Islet of Langerhans (tissue), 1 donor: ENCODE measurements around the gene TMEM9.
"Not testable (repeated sequence)": the region's sequence is repeated elsewhere in the genome, so short reads cannot be mapped to it uniquely, and the experiment has no call there.

ENCODE experiments used
- FAIRE-seq: peaks from one replicate; lab custom pipeline; 2011; peaks lifted over from hg19 to GRCh38; lab: Jason Lieb, UNC

TMEM9 gene

DNA sequence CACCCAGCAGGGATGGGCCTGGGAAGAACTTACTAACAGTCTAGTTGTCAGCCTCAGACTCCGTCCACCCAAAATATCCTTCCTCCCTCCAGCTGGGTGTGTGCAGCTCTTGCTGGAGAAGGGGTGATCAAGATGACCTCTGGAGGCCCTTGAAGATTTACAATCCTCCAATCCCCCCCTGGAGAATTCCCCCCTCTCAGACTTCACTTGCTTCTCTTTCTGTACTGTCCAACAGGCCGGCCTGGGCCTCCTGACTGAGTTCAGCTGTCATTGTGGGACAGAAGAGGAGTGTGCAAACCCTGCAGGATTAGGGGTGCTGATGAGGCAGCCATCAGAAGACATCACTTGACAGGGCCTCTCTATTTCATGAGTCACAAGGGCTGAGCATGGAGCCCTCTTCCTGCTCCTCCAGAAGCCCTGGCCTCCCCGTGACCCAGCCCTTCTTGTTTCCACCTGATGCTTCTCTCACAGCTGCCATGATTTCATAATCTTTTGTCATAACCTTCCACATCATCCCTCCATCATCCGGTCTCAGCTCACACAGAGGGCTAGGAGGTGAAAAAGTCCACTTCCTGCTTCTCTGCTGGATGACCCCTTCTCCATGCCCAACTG lies 18.8 kb upstream of the TMEM9 start:
- no peak for FAIRE-seq

DNA sequence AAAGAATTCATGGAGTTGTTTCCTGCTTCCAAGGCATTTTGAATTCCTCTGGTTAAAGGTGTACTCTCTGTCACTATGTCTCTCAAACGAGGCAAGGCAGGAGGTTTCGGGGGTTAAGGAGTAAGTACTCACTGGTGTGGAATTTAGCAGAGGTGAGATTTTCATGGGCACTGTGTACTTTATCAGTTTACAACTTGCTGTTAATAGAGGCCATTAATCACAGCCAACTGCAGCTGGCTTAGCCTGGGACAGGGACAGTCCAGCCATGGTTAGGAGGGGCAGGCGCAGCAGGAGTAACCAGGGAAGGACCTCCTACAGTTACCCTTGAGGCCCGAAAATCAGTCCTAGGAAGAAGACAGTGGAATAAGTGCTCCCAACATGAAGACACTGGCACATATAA lies 18.1 kb upstream of the TMEM9 start:
- FAIRE-seq = no peak

DNA sequence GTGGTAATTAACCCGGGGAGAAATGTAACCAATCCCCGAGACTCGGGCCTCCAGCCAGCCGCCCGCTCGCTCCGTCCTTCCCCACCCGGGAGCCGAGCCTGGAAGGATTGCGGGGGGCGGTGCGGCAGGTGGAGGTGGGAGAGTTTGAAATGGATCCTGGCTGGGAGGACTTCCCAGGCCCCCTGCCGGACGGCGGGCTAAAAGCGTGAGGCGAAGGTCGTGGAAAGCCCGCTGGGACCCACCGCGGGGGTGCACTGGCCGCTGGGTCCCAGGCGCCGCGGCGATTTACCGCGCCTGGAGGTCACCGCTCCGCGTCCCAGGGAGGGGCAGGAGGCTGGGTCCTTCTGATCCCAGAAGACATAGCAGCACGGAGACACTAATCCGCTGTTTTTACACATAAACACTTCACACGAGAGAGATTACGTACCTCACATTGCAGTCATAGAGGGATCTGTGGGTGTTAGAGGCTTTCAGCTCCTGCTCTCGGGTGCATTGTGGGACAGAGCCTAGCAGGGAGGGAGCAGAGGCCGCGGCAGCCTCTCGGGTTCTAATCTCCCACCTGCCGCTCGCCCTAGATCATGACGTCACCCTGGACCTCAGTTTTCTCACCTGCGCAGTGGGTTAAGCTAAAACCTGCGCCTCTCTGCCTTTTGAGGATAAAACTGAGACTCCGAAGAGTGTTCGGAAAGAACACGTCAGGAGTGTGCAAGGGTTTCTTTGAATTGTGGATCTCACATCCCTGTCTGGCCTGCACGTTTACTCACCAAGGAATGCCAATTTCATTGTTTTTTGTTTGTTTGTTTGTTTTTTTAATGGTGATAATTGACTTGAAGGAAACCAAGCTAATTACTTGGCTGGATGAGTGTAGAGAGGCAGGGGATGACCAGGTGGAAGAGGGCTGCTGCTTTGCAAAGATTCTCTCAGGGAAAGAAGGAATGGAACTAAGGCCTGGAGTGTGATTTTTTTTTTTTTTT lies 17.1 kb upstream of the TMEM9 start:
- no peak for FAIRE-seq

DNA sequence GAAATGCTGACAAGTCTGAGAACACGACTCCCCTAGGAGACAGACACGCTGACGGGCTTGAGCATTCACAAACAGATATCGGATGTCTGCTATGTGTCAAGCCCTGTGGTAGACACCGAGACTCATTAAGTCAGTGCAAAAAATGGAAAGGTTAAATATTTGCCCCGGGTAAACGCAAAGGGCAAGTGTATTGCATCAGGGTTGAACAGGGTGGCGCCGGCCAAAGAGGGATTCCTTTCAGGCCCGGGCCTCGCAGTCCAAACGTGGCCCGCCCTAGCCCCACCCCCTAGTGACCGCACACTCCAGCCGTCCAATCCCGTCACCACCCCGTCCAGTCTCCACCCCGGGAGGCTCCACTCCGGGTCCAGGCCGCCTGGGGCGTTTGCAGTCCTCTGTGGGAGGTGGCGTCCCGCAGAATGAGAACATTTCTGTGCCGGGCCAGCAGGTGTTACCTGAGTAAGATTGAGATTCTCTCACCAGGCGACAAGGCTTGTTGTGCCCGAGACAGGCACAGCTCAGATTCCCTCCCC lies 16.3 kb upstream of the TMEM9 start:
- no peak for FAIRE-seq

DNA sequence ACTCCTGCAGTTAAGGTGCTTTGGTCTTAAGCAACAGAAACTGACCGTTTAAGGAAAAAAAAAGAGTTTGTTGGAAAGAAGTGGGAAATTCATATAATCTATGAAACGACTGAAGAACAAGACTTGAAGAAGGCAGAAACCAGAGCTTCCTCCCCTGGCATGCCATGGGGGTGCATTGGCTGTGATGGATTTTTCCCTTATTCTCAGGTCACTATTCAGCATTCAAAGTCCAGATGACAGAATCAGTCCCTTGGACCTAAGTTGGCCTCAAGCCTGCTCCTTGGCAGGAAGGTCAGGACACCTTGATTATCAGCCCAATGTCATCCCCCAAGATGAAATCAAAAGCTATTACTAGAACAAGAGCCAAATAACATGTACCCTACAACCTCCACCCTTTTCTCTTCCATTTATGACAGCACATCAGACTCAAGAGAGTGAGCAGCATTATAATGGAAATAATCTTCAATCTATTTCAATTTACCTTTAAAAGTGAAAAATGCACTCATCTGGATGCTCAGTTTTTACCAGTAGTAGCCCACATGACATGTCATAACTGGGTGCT lies 15.8 kb upstream of the TMEM9 start:
- no peak for FAIRE-seq

DNA sequence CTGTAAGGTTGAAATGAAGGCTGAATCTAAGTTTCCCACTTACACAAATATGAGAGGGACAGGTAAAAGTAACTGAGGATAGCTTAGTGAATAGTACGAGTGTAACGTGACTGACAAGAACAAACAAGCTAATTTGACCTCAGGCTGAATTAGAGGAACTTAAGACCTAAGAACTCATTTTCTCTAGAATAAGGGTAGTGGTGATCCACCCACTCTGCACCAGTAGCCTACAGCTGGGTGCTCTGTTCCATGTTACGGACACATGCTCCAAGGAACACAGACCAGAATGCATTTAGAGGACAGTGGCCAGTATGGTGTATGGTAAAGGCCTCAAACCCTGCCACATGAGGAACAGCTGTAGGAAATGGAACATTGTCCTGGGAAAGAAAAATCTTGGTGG lies 14.9 kb upstream of the TMEM9 start:
- no peak for FAIRE-seq

DNA sequence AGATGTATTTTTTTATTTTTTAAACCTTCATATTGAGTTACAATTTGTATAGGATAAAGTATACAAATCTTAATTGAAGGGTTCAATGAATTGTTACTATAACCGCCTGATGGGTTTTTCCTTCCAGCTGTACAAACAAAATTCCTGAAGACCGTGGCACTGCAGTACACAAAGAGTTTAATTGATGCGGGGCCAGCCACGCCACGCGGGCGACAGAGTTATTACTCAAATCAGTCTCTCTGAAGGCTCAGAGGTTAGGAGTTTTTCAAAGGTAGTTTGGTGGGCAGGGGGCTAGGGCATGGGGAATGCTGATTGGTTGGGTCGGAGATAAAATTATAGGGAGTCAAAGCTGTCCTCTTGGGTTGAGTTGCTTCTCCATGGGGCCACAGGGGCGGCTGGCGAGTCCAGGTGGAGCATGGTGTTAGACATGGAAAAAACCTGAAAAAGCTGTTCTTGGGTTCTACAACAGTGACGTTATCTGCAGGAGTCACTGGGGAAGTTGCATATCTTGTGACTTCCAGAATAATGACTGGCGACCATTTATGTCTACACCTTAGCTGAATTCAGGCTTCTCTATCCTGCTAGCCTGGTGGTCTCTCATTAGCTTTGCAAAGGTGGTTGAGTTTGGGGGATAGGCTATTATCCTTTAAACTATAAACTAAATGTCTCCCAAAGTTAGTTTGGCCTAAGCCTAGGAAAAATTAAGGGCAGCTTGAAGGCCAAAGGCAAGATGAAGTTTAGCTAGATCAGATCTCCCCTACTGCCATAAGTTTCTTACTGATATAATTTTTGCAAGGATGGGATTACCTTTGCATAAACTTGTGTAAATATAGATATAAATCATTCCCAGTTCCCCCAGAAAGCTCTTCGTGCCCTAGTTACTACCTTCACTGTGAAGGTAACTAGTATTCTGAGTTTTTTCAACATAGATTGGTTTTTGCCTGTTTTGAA lies 13.0 kb upstream of the TMEM9 start:
- FAIRE-seq = no peak

DNA sequence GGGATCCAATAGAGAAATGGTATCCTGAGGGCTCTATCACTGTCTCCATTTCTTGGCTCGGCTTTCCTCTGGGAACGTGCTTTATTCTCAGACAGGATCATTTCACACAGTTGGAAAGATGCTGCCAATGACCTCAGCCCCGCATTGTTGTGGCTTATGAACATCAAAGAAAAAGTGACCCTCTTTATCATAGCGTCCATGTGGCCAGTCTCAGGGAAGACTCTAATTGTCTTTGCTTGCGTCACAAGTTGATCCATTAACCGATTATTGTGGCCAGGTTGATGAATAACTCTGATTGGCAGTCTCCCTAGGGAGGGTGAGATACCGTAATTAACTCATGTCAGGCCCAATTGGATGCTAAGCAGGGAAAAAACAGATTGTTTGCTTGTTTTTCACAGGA lies 10.4 kb upstream of the TMEM9 start:
- no peak for FAIRE-seq

DNA sequence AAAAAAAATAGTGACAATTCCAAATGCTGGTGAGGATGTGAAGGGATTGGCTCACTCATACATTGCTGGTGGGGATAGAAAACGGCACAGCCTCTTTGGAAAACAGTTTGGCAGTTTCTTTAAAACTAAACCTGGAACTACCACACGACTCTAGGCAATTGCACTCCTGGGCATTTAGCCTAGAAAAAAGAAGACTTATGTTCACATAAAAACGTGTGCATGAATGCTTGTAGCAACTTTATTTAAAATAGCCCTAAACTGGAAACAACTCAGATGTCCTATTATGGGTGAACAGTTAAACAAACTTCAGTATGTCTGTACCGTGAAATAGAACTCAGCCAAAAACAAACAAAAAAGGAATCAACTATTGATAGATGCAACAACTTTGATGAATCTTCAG lies 9.4 kb upstream of the TMEM9 start:
- FAIRE-seq = no peak

DNA sequence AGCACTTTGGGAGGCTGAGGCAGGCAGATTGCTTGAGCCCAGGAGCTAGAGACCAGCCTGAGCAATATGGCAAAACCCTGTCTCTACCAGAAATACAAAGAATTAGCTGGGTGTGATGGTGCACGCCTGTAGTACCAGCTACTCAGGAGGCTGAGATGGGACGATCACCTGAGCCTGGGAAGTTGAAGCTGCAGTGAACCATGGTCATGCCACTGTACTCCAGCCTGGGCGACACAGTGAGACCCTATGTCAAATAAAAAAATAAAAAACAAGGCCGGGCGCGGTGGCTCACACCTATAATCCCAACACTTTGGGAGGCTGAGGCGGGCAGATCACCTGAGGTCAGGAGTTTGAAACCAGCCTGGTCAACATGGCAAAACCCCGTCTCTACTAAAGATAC lies 8.8 kb upstream of the TMEM9 start:
- not testable (repeated sequence) for FAIRE-seq

DNA sequence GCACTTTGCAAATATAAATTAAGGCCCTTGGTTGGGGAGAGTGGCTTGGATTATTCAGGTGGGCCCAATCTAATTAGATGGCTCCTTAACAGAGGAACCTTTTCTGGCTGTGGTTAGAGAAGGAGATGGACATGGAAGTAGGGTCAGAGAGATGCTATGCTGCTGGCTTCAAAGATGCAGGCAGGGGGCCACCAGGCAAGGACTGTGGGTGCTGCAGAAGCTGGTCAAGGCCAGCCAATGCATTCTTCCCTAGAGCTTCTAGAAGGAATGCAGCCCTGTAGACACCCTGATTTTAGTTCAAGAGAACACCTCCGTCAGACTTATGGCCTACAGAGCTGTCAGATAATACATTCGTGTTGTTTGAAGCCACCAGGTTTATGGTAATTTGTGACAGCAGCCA lies 3.7 kb upstream of the TMEM9 start:
- FAIRE-seq = no peak

DNA sequence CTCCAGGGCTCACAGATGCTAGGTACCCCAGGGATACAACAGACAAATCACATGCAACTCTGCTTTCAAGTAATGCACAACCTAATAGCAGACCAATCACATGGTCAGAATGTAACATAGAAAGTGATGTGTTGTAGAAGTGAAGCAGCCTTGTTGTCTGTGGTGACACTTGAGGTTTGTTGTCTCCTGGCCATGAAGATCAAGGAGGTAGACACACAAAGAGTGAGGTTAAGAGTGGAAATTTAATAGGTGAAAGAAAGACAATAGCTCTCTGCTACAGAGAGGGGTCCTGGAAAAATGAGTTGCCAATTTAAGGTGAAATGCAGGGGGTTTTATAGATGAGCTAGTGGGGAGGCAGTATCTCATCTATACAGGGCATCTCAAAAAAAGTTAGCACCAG lies 2.5 kb upstream of the TMEM9 start:
- FAIRE-seq = no peak

DNA sequence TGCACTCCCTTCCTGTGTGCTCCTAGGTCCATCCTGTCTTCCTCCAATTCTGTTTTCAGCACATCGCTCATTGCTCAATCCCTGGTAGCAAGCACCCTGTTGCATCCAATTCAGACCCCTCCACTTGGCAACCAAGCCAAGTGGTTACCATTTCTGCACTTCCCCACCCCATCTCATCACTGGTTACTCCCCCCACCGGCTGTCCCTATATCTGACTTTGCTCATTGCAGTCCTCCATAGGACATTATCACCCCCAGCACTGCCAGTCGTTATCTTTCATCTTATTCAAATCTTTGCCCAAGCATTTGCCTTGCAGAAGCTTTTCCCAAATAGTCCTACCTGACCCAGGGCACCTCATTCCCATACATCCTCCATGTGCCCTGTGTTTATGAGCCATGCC lies 2.1 kb upstream of the TMEM9 start:
- no peak for FAIRE-seq

DNA sequence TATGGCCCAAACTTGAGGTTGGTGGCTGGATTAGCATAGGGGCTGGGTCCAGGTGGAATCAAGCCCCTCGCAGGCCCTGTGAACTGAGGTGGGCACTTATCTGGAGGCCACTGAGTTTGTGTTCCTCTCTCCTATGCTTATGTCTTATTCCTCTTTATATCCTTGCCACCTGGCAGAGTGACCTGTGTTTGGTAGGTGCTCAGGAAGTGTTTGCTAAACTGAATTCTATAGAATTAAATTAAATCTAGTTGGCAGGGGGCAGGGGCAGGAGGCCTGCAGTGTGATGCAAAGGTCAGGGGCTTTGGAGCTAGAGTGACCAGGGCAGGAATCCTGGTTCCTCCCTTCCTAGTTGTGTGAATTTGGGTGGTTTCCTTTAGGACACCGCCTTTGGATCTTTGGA lies 1.1 kb upstream of the TMEM9 start:
- no peak for FAIRE-seq

DNA sequence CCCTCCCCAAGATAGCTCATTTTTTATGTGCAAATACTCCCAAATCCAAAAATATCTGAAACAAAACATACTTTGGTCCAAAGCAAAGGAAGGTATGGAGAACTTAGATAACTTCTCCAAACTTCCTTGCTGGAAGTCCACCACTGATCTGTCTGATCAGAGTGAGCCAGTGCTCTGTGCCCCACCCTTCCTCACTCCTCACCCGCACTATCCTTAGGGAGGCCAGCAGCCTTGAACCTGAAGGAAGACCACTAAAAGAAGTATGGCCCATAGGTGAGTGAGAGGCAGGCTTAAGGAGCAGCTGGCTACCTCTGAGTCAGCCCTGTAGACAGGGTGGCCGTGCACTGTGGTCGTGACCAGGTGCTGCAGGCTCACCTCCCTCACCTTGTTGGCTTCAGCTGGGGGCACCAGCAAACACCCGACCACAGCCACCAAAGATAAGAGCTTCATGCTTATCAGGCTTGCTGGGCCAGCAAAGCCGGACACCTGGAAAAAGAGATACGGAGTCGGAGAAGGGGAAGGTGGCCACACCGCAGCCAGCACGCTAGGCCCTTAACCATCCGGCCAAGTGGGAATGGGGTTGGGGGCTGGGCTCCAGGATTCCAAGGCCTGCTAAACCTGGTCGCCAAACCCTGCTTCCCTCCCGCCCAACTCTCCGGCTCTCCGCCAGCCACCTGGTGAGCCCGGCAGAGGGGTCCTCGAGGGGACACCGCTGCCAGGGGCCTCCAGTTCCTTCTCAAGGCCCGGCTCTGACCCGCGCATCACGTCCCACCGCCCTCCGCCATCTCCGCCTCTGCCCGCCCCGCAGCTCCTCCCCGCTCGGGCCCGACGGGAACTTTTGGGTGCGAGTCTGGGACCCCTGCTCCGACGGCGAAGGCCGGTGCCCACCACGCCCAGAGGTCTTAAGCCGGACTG lies 543 bp downstream of the TMEM9 start:
- FAIRE-seq = no peak

DNA sequence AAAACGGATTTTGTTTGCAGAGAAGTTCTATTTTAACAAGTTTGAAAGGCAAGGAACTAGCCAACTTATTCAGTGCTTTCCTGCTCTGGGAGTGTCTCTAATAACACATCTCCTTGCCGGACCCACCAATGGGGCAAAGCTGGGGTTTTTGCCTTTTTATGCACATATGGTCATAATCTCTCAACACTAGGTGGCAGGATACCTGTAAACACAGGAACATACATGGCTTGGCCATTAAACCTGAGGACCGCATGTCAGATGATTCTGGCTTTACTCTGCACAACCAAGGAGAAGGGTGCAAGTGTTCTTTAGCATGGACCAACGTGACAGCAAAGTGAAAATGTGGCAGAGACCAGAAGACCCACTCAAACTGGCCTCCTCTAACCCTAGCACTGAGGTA lies 4.9 kb downstream of the TMEM9 start:
- no peak for FAIRE-seq

DNA sequence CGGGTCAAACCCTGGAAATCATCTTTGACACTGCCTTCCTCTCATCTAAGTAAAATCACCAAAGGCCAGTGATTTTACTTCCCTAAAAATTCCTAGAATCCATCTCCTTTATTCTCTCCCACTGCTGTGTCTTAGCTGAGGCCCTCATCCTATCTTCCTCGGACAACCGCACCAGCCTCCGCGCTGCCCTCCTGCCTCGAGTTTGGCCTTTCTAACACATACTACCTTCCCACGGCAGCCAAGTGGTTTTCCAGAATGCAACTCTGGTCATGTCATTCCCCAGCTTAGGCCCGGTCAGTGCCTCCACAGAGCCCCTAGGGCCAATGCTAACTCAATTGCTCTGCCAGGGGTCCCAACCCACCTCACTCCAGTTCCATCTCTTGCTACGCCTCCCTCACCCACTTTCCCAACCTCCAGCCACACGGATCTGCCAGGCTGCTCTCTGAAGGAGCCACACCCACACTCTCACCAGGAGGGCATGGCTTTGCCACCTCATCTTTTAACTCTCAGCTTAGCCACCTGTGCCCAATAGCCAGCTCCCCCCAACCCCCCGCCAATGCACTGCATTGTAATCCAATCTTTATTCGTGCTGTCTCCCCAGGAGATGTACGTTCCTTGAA lies 6.8 kb downstream of the TMEM9 start:
- FAIRE-seq = no peak

DNA sequence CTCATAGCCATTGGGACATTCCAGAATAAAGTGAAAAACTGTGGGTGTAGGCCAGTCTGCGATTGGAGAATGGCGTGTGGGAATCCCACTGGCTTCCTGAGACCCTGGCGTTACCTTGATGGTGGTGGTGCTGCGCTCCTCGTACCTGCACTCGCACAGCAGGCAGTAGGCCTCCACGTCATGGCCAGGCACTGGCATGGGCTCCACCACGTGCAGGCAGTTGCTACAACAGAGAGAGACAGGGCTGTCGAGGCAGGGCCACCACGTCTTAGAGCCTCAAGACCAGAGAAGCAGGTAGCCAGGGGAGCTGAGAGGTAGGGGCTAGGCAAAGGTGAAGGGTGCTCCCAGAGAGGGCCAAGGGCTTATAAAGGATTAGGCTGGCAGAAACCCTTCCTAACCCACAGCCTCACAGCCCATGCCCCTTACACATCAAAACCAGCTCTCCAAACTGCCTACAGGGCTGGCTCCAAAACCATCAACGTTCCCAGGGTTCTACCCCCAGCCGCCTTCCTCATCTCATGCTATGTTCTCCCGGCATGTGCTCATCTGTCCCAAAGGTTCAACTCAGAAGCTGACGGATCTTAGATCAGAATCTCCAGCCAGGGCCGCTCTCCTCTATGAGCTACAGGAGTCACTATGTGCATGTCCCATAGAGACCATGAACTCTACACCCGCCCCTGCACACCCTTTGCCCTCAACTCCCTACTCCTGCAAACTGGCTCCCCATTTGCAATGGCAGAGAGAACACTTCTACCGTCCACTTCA lies 7.5 kb downstream of the TMEM9 start:
- no peak for FAIRE-seq

DNA sequence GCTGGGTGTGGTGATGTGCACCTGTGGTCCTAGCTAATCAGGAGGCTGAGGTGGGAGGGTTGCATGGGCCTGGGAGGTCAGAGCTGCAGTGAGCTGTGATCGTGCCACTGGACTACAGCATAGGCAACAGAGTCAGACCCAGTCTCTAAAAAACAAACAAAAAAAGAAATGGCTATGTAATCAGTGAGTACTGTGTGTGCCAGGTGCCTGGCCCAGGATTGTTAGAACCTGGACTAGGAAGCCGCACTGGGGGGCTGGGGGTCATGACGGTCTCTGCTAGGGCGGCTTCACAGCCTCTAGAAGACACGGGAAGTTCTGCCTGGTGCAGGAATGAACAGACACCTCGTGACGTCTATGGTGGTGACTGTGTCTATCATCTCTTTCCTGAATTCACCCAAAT lies 8.5 kb downstream of the TMEM9 start:
- FAIRE-seq = no peak

DNA sequence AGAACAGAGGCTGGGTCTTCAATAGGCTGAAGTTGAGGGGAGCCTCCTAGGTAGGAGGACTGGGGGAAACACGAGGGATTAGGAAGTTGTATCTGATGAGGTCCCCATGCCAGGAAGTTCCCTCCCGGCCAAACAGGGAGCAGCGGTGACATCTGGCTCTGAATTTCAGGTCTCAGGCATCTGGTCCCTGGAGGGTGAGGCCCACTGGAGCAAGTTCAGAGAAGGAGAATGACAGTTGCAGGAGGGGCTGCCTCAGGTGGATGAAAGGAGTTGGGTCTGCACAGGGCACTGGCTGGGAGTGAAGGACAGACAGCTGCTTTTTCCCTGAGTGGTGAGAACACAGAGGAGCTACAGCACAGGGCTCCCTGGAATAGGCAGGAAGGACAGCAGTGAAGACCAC lies 9.1 kb downstream of the TMEM9 start:
- no peak for FAIRE-seq
